SK-N-DZ (cell line): Measurements from ENCODE around the gene MRPL32.
A peak's percentile ranks its signal among the peaks of the same experiment; 100 is the strongest.

Source experiments
- DNase-seq: peaks from one replicate; pipeline ENCODE4 v3.0.0-alpha.2; 2015; ENCODE audit warnings: low spot score

The MRPL32 gene

DNA sequence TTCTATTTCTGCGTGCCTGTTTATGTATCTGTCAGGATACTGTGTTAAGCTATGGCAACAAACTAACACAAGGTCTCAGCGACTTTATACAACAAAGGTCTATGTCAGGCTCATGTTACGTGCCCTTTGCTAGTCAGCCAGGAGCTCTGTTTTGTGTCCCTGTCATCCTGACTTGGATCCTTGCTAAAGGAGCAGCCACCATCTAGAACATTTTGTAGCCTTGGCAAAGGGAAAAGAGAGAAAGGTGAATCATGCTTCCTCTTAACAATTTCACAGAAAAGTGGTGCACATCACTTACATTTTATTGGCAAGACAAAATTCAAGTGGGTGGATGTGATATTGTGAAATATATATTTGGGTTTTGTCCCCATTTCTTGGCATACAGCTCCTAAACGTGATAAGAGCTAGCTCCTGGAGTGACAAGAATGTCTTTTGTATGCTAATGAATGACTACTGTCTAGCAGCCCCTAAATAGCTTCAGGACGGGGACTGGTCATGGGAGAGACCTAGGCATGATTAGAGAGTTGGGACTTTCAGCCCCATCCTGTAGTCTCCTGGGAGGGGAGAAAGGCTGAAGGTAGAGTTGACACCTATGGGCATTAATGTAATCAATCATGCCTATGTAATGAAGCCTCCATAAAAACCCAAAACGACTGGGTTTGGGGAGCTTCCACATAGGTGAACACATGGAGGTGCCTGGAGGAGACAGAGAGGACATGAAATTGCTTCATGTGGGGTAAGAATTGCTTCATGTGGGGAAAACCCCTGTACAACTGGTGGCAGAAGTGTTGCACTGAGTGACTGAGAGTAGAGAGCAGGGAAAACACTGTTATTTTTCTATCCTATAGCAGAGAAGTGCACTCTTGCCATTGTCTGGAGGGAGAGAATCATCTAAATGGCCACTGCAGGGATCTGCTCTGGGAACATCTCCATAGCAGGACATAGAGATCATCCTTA lies 33.0 kb downstream of the MRPL32 start:
- peak; percentile 71 for DNase-seq

DNA sequence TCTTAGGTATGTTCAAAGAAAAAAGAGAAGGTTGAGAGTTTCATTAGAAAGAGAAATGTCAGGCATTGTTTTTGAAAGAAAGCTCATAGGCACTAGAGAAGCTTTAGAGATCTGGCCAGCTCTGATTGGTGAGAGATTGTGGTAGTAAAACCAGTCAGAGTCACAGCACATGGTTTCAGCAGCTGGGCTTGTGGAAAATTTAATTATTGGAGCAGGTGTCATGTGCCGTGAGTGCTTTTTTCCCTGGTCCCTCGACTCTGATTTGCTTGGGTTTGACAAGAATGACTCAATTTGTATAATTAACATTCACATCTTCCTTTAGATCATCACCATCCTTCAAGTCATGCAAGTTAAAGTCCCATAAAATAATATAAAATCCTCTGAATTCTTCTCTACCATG lies 35.2 kb downstream of the MRPL32 start:
- peak; percentile 87 for DNase-seq

GRCh38 chr7:42972699-42973500 lies 40.7 kb downstream of the MRPL32 start:
- peak; percentile 47 for DNase-seq

DNA sequence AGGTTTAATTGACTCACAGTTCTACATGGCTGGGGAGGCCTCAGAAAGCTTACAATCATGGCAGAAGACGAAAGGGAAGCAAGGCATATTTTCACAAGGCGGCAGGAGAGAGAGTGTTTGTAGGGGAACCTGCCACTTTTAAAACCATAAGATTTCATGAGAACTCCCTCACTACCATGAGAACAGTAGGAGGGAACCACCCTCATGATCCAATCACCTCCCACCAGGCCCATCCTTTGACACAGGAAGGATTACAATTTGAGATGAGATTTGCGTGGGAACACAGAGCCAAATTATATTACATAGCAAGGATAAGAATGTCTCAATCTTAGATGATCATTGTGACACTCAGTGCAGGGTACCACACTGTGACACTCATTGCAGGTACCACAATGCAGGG lies 44.2 kb downstream of the MRPL32 start:
- no peak for DNase-seq

- peak; percentile 27 for DNase-seq
These were observed 46.3 kb downstream of the MRPL32 start for GRCh38 chr7:42978496-42978895.

- DNase-seq: no peak
These were observed 47.9 kb downstream of the MRPL32 start for GRCh38 chr7:42980084-42980483.

DNA sequence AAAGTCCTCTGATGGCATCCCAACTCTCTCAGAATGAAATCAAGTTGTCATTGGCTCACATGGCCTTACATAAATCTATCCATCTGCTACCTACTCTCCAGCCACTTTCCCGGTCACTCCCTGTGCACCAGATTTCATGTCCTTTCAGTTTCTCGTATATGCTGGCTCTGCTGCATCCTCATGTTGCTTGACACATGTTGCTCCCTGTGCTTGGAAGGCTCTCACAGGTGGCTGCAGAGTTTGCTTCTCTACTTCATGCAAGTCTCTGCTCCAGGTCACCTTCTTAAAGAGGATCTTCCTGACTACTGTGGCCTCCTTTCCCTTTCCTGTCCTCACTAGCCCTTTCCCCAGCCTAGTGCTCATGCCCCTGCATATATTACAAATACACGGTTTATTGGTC lies 48.3 kb downstream of the MRPL32 start:
- DNase-seq: no peak

DNA sequence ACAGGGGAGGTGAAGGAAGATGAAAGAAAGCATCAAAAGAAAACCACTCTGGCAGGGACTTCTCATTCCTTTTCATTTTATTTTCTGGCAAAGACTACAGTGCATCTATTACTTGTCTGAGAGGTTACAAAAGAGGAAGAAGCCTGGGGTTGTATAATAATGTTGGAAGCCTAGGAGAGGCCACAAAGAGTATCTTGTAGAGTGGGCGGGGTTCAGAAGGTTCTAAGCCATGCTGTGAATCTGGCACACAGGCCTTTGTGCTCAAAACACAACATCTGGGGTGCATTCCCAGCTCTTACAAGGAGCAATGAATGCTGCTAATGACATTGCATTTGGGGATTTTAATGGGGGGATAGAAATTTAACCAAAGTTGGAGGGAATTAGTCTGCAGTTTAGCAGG lies 49.4 kb downstream of the MRPL32 start:
- no peak for DNase-seq

DNA sequence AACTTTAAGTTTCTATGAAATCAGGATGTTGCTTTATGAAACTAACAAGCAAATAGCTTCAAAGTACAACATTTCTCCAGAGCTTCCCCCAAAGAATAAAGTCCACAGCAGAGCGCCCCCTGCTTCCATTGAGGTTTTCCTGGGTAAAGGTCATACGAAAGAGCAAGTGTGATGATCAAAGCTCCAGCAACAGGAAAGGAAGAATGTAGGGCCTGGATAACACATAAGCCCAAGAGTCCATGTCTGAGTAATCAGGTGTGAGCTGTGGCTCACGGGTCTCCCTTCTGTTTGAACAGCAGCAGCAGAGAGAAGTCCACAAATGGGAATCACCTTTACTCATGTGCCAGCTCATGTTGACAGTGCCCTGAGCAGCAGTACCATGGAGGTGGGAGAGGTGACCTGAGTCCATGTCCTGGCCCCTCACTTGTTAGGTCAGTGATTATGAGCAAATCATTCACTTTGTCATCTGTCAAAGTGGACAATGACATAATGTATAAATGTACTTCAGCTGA lies 50.5 kb downstream of the MRPL32 start:
- no peak for DNase-seq

- DNase-seq: no peak
These were observed 52.0 kb downstream of the MRPL32 start for GRCh38 chr7:42984137-42984536.

GRCh38 chr7:42986213-42986612 lies 54.0 kb downstream of the MRPL32 start:
- no peak for DNase-seq

GRCh38 chr7:42986781-42987248 lies 54.6 kb downstream of the MRPL32 start:
- no peak for DNase-seq
